HG03571 (cell line): Measurements from ENCODE around the gene BRINP1.

ENCODE experiments used
- ATAC-seq: cut with Tn5 transposase; IDR thresholded peaks from one replicate; pipeline ENCODE4 v1.9.1; 2021; ENCODE audit not compliant: unreplicated experiment

Gene BRINP1

GRCh38 chr9:119282476-119283077 is 86.7 kb downstream of the BRINP1 start:
- ATAC-seq, result no peak

GRCh38 chr9:119280740-119281485 is 88.3 kb downstream of the BRINP1 start:
- ATAC-seq, result no peak

GRCh38 chr9:119278171-119278570 is 91.1 kb downstream of the BRINP1 start:
- ATAC-seq, result no peak

GRCh38 chr9:119273984-119274665 is 95.1 kb downstream of the BRINP1 start:
- ATAC-seq, result no peak

GRCh38 chr9:119273325-119273904 is 95.8 kb downstream of the BRINP1 start:
- ATAC-seq, result no peak

GRCh38 chr9:119272500-119273211 is 96.6 kb downstream of the BRINP1 start:
- no peak for ATAC-seq

GRCh38 chr9:119268985-119269384 is 100.2 kb downstream of the BRINP1 start:
- no peak for ATAC-seq

- ATAC-seq, result no peak
These were observed 105.1 kb downstream of the BRINP1 start for GRCh38 chr9:119264165-119264564.

GRCh38 chr9:119257592-119257991 is 111.6 kb downstream of the BRINP1 start:
- ATAC-seq, result no peak

GRCh38 chr9:119255116-119255515 is 114.1 kb downstream of the BRINP1 start:
- ATAC-seq, result no peak

GRCh38 chr9:119252671-119253299 is 116.5 kb downstream of the BRINP1 start:
- ATAC-seq, result no peak

- ATAC-seq, result no peak
These were observed 117.3 kb downstream of the BRINP1 start for GRCh38 chr9:119251936-119252335.

- no peak for ATAC-seq
These were observed 118.5 kb downstream of the BRINP1 start for GRCh38 chr9:119250730-119251129.

GRCh38 chr9:119240546-119240945 is 128.7 kb downstream of the BRINP1 start:
- ATAC-seq, result no peak

GRCh38 chr9:119234636-119235035 is 134.6 kb downstream of the BRINP1 start:
- ATAC-seq, result no peak

GRCh38 chr9:119227422-119227821 is 141.8 kb downstream of the BRINP1 start:
- no peak for ATAC-seq

- no peak for ATAC-seq
These were observed 144.8 kb downstream of the BRINP1 start for GRCh38 chr9:119224431-119224830.

- no peak for ATAC-seq
These were observed 148.0 kb downstream of the BRINP1 start for GRCh38 chr9:119221276-119221675.

- no peak for ATAC-seq
These were observed 150.9 kb downstream of the BRINP1 start for GRCh38 chr9:119218293-119218692.

GRCh38 chr9:119216651-119217331 is 152.4 kb downstream of the BRINP1 start:
- ATAC-seq, result no peak
